HL-60 (cell line): ENCODE measurements around the gene ADAMTS14.

ENCODE experiments used
- CTCF ChIP-seq: IDR thresholded peaks from one replicate; pipeline ENCODE4 v1.5.1; 2011; ENCODE audit warnings: low read length, control low read depth, inconsistent platforms; ENCODE audit not compliant: insufficient read depth
- POLR2AphosphoS5 ChIP-seq: IDR thresholded peaks from 2 replicates; pipeline ENCODE4 v1.6.1; 2012; ENCODE audit warnings: low read depth

GRCh38 chr10:70781461-70782051 is 109.2 kb downstream of the ADAMTS14 start:
- TF ChIP-seq CTCF (no peak), POLR2AphosphoS5 (no peak)
